HG03108 (cell line): ENCODE measurements around the gene FLT4.

Experiments
- ATAC-seq: cut with Tn5 transposase; IDR thresholded peaks from one replicate; pipeline ENCODE4 v1.9.1; 2021; ENCODE audit warnings: moderate library complexity; ENCODE audit not compliant: unreplicated experiment

Gene FLT4

DNA sequence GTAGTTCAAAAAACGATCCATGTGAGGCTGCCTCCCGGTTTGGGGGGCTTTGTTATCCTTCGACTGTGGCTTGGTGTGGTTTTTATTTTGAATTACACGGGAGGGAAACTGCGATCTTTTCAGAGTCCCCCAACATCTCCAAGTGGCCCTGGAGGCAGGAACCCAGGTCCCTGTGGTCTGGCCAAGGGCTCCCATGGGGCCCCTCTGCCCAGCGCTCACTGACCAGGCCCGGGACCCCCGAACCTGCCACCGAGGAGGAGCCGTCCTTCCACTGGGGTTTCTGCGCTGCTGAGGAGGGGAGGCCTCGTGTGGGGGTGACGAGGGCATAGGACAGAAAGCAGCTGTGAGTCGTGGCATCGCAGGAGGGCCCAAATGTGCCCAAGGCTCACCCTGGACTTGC is 40.0 kb downstream of the FLT4 start:
- no peak for ATAC-seq

DNA sequence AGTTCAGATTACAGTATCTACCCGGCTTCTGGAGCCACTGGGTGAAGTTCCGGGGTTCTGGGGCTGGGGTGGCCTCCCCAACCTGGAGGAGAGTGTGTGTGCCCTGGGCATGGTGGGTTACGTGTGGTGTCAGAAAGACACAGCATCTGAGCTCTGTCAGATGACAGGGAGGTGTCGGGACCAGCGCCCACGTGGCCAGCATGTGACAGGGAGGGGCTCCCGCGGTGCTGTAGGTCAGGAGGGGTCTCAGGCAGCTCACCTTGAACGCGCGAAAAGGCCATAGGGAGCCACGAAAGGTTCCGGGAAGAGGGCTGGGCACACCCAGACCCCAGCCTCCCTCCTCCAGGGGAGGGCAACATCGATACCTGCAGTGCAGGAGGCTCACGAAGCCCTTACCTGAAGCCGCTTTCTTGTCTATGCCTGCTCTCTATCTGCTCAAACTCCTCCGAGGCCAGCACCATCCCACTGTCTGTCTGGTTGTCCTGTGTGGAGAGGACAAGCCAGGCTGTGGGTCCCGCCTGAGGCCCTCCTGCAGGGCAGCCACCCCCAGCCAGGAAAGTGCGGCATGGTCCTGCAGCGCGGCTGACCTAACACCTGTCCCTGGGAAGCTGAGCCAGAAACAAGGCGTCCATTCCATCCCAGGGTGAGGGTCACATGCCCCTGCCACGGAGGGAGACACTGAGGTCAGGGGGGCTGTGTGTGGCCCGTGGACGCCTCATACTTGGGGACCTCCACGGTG is 40.7 kb downstream of the FLT4 start:
- no peak for ATAC-seq

DNA sequence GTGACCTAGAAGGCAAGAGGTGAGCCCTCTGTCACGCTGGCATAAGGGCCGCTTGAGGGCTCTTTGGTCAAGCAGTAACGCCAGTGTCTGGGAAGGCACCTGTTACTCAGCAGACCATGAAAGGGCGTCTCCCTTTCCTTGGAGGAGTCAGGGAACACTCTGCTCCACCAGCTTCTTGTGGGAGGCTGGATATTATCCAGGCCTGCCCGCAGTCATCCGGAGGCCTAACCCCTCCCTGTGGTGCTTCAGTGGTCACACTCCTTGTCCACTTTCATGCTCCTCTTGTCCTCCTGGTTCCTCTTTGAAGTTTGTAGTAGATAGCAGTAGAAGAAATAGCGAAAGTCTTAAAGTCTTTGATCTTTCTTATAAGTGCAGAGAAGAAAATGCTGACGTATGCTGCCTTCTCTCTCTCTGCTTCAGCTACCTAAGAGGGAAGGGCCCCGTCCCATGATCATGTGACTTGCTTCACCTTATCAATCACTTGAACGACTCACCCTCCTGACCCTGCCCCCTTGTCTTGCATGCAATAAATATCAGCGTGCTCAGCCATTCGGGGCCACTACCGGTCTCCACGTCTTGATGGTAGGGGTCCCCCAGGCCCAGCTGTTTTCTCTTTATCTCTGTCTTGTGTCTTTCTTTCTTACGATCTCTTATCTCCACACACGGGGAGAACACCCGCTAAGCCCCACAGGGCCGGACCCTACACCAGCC is 41.4 kb downstream of the FLT4 start:
- no peak for ATAC-seq

DNA sequence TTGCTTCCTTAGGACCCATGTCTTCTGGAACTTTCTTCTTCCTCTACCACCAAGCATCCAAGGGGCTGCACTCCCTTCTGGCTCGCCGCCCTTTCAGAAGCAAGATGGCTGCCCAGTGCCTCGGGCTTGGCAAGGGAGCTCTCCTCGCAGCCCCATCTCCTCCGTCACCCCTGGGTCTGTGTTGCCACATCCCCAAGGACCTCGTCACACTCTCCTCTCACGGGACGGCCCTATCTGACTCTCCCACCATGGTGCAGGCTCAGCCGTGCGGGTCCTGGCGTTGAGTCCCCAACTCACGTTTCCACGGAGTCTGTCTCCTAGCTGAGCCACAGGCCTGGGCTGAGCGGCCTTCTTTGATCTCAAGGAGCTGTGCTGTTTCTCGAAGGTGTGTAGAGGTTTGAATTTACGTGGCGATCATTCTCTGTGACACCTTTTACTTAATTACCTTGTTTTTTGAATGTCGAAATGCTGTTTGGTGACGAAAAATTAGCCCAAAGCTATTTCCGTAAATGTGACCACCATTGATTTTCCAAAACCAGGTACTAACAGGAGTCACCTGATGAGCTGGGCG is 43.1 kb downstream of the FLT4 start:
- ATAC-seq = no peak

DNA sequence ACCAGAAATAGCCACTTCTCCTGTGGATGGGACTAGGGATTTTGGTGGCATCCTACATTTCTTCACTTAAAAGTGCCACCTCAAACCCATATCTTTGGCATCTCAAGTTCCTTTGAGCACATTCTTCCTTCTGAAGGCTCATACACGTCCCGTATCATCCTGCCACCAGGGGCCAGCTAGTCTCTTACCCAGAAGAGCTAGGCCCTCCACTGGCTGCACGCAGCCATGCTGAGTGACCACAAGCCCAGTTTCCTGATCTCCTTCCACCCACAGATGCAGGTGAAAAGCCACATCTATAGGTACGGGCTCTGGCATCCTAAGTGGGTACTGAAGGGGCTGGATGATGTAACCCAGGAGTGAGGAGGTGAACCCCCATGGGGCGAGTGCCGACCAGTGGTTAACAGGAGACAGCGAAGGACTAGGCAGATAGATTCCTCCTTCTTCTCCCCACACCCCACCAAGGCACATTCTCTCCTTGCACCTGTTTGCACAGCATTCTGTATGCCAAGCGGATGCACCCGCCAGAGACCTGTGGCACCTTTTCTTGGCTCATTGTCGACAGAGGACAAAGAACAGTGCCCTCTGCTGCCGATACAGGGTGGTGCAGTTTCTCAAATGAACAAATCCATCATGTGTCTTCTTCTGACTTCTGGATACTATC is 43.7 kb downstream of the FLT4 start:
- no peak for ATAC-seq

DNA sequence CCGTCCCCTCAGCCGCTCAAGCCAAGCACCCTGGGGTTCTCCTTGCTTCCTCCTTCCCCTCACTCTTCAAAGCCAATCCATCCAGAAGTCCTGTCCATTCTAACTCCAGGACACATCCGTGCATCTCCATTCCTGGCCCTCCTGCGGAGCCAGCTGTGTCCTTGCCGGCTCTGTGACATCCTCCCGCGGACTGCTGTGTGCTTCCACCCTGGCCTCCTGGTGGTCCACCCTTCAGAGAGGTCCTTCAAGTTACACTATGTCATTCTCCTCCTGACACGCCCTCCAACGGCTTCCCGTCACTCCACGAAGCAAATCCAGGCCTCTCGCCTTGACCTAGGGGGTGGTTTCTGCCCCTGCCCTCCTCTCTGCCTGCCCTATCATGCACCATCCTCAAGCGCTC is 45.1 kb downstream of the FLT4 start:
- ATAC-seq = no peak

DNA sequence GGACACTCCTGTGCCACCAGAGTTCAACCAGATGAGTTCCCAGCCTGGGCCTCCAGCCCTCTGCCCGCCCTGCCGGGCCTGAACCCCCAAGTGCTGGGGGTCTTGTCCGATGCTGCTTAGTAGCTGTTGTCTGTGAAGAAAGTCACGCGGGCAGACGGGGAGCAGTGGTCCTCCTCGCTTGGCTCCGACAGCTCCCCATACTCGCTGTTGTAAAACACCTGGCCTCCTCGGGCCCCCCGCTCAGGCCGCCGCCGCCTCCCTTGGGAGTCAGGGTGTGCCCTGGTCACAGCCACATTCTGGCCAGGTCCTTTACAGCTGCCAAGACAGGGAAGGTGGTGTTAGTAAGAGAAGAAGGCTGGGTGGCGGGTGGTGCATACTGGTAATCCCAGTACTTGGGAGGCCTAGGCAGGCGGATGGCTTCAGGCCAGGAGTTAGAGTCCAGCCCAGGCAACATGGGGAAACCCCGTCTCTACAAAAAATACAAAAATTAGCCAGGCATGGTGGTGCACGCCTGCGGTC is 46.3 kb downstream of the FLT4 start:
- ATAC-seq = no peak

DNA sequence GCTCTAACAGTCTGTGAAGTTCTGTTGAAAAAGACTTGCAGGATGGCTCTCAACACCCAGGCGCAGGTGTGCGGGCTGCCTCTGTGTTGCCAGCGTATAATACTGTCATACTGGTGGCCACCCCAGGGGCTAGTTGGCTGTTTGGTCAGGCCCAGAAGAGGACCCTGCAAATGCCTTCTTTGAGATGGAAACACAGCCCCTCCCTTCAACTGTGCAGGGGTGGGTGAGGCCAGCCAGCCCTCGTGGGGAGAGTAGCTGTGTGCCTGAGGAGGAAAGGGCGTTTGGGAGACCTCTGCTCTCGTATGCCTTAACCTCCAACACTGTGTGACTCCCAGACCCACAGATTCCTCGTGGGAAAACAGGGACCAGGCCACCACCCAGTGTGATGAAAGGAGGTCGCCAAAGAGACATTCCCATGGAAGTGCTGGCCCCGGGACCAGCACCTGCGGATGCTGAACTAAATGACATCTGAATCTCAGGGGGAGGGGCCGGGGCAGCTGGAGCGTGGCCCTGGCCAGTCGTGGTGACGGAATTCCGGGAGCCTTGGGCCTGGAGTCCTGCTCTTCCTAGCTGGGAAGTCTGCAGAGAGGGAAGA is 46.8 kb downstream of the FLT4 start:
- no peak for ATAC-seq

DNA sequence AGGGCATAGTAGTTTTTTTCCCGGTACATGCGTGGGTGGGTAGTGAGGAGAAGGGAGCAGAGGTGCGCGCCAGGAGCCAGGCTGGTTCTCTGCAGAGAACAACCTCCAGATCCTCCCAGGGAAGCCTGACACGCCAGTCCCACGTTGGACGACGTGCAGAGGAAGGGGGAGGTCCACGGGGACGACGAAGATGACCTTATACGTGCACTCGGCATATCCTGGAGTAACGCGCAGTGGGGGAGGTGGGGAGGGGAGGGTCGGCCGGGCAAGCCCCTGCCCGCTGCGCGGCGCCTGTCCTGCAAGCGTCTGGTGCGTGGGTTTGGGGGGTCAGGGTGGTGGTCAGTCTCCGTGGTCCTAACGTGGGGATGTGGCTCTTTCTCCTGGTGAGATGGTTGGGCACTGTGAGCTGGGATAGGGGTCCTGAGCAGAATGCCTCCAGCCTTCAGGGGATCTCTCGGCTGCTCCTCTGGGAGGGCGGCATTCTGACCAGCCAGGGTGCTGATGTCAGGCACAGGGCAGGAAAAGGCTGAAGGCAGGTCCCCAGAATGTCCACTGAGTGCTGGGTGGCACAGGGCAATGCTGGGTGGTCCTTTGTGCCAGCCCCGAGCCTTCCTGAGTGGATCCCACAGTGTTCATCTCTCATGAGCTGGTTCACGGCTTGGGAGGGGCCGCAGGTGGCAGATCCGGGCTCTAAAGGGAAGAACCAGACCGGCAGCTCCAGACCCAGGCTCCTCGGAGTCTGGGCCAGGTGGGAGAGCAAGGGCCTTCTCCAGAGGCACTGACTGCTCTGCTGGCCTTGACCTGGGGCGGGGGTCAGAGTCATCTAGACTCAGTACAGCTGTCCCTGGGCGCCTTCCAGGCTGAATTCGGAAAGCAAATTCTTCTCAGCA is 47.6 kb downstream of the FLT4 start:
- no peak for ATAC-seq

DNA sequence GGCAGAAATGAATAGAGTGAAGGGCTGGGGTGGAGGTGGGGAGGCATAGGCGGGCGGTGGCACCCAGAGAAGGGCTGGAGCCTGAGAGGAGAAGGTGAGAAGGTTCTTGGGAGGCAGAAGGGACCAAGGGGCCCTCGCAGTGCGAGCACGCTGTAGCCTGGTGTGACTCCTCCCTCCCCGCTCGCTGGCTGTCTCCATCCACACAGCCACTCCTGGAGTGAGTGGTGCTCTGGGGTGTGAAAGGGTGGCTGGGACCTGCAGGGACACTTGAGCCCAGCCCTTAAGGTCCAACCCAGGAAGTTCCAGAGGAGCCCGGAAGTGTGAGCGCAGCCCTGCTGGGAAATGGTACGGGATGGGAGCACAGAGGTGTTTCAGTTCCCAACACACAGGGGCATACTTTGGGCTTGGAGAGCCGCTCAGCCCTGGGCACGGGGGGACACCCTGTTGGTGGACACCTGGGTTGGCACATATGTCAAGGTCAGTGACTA is 48.8 kb downstream of the FLT4 start:
- no peak for ATAC-seq

DNA sequence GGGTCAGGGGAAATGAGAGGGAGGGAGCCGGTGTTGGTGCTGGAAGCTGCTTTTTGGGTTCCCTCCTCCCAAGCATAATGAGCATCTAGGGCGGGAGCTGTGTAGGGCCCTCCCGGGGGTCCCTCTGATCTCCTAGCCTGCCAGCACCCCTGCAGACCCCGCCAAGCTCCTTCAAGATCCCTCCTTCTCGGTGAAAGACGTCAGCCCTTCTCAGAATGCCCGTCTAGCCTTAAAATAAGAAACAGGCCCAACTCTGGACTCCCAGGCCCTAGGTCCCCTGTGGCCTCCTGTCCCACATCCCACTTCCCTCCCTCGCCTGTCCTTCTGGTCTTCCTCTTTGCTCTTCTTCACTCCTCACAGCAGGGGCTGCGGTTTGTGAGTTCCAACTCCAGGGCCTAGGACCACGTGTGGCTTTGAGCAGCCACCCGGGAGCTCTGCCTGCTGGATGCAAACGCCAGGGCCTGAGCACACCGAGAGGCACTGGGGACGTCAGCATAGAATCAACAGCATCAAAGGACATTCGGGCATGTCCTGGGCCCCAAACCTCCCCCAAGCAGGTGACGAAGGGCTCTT is 49.3 kb downstream of the FLT4 start:
- no peak for ATAC-seq

DNA sequence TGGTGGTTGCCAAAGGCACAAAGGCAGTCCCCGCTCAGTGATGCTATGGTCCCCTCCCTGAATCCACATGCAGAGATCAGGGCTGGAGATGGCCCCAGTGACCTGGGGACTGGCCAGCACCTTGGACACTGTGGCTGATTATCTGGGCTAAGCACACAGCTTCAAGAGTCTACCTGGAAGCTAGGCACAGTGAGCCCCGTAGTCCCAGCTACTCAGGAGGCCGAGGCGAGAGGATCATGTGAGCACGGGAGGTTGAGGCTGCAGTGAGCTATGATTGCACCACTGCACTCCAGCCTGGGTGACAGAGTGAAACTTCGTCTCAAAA is 49.8 kb downstream of the FLT4 start:
- no peak for ATAC-seq

DNA sequence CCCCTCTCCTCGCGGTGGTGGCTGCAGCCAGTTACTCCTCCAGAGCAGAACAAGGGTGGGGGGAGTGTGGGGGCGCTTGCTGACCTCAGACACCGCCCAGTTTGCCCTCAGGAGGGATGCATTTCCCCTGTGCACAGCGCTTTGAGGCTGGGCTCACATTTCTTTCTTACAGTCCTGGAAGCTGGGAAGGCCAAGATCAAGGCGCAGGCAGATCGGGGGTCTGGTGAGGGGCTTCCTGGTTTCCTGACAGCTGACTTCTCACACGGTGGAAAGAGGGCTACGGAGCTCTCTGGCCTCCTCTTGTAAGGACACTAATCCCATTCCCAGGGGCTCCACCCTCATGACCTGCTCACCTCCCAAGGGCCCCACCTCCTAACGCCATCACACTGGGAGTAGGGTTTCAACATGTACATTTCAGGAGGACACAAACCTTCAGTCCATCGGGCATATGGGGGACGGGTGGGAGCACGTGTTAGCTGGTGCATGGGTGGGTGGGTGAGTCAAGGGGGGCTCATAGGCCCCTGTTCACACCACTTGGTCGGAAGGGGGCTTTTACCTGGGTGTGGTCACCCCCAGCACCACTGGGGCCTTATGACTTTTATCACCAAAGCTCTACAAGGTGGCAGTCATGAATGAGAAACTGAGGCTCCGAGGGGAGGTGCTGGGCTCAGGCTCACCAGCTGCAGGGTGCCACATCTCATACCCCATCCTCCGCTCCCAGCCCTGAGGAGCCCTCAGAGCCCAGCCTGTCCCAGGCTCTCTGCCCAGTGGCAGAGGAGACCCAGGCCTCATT is 50.4 kb downstream of the FLT4 start:
- ATAC-seq = no peak

DNA sequence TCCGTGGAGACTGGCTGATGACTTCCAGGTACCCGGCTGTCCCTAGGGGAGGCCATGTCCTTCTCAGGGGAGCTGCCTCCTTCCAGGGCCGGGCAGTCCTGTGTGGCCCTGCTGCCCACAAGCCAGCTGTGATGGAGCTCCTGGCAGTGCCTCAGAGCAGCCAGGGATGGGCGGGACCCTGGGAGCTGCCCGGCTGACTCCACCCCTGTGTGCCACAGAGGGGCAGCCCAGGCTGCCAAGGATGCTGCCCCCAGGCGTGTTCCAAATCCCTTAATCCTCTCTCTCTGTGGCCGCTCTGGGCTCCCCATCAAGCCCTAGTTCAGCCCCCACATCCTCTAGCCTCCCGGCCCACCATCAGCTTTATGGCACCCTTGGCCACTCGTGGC is 51.1 kb downstream of the FLT4 start:
- ATAC-seq = no peak

DNA sequence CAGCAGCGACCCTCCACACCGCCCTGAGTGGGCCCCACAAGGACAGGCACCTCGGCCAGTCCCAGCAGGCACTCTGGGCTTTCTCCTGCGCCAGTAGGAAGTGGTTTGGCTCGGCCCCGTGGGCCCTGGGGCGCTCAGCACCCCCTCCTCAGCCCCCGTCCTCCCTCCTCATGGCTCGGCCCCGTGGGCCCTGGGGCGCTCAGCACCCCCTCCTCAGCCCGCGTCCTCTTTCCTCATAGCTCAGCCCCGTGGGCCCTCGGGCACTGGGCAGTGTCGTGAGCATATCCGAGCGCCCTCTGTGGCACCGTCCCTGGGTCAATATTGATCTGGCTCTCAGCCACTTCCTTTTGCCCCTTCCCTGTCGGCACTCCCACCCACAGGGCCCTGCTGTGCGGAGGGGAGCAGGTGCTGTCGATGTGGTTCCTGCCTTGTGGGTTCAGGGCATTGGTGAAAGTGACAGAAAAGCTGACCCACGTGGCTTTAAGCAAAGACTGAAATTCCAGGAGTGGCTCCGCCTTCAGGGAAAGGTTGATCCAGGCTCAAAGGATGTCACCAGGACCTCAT is 52.6 kb downstream of the FLT4 start:
- ATAC-seq = no peak

DNA sequence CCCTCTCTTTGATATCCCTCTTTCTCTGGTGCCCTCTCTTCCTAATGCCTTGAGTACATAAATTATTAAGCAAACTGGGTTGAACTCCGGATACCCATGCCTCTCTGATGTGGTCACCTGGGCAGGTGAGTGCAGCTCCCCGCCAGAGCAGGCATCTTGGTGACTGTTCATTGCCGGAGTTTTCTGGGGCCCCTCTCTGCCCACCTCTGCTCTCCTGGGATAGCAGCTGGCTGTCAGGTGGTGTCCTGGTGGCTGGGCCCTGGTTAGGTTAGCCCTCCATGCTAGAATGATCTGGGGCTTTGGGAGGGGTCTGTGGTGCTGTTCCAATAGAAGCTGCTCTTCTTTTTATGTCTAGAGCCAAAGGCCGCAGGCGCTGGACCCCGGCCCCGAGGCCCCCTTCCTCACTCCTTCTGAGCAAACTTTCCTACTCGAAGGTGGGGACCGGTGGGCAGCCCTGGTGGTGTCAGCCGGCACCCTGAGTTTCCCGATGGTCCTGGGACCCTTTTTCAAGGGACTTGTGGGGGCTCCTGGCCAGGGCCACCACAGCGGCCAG is 53.2 kb downstream of the FLT4 start:
- no peak for ATAC-seq

DNA sequence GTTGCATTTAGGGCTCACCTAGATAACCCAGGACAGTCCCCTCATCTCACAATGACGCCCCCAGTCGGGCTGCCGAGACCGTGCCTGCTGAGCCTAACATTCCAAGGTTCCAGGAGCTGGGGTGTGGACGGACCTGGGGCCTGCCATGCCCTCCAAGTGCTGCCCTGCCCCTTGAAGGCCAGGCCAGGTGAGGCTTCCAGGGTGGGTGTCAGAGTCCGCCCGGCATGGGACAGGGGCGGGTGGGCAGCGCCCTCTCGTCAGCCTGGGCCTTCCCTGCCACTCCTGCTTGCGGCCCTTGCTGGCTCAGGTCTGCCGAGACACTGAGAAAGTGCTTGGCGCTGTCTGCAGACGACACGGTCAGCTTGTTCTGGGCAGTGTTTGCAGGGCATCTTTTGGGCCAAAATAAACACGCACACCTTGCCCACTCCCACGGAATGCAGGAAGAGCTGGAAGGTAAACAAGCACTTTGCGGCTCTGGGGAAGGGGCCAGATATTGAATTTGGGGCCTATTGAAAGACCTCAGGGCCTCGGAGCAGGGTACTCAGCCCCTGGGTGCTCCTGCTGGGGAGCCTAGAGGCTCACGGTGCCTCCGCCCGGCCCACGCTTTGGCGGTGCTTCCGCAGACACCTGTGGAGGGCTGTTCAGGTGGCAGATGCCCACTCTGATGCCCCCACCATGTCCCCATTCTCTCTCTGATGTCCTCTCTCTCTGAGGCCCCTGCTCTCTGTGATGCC is 53.9 kb downstream of the FLT4 start:
- no peak for ATAC-seq

DNA sequence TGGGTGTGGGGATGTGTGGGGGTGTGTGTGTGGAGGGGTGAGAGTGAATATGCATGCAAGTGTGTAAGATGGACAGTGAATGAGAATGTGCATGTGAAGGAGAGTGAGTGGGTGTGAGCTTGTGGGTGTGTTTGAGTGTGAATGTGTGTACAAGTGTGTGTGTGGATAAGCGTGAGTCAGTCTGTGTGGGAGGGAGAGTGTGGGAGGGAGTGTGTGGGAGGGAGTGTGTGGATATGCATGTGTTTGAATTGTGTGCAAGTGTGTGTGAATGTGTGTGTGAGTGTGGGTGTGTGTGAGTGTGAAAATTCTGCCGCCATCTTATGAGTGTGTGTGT is 54.4 kb downstream of the FLT4 start:
- no peak for ATAC-seq
